C1 segment of cervical spinal cord (tissue), 14 donors: ENCODE results near the gene ATP5PB.

Experiments
- DNase-seq, 14 donors: peaks; one replicate each; lab custom pipeline; 2025; lab: John Stamatoyannopoulos, UW

ATP5PB gene

DNA sequence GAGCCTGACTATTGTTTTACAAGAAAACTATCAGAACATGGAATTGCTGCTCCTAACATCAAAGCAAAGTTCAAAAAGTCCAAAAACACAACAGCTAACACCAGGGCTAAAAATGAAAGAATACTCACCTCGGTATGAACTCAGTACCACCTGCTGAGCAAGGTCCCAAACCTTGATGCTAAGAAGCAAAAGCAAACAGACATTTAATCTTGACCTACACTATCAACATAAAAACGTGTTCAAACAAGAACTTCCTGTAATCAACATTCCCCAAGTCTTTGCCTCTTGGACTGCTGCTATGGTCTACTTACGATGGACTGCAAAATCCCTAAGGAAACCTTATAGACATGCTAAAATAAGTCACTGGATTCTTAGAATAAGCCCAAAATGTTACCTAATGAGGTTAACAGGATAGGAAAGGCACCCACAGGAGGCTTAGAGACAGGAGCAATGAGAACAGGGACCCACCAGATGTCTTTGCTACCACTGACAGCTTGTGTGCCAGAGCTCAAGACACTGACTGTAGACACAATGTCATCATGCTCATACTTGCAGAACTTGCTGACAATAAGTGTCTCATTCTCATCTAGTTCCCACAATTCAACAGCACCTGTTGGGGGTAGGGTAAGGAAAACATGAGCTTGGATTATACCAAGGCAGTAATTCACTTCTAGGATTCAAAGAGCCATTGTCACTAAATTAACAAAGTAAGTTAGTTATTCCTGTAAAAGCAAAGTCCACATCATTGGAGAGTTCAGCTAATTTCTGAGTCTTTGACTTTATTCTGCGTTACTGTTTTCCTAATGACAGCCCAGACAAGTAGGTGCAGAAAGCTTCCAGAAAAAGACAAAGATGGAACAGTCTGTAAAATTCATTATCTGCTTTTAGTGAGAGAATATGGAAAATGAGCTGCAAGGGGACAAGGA is 2.0 kb upstream of the ATP5PB start:
- DNase-seq, result no peak

GRCh38 chr1:111448482-111448917 is 764 bp upstream of the ATP5PB start:
- DNase-seq, result peak in 1 of 14 donors; percentile 34

GRCh38 chr1:111449703-111450017 is 396 bp downstream of the ATP5PB start:
- DNase-seq, result no peak

GRCh38 chr1:111450185-111450584 is 921 bp downstream of the ATP5PB start:
- no peak for DNase-seq

- DNase-seq, result no peak
Observed at GRCh38 chr1:111452581-111452980, 3.3 kb downstream of the ATP5PB start.

GRCh38 chr1:111453706-111454105 is 4.4 kb downstream of the ATP5PB start:
- no peak for DNase-seq

- DNase-seq, result no peak
Observed at GRCh38 chr1:111454859-111455641, 5.8 kb downstream of the ATP5PB start.

GRCh38 chr1:111455642-111456031 is 6.4 kb downstream of the ATP5PB start:
- DNase-seq, result no peak

GRCh38 chr1:111461765-111462164 is 12.5 kb downstream of the ATP5PB start:
- DNase-seq, result no peak

GRCh38 chr1:111462370-111463028 is 13.2 kb downstream of the ATP5PB start:
- no peak for DNase-seq

DNA sequence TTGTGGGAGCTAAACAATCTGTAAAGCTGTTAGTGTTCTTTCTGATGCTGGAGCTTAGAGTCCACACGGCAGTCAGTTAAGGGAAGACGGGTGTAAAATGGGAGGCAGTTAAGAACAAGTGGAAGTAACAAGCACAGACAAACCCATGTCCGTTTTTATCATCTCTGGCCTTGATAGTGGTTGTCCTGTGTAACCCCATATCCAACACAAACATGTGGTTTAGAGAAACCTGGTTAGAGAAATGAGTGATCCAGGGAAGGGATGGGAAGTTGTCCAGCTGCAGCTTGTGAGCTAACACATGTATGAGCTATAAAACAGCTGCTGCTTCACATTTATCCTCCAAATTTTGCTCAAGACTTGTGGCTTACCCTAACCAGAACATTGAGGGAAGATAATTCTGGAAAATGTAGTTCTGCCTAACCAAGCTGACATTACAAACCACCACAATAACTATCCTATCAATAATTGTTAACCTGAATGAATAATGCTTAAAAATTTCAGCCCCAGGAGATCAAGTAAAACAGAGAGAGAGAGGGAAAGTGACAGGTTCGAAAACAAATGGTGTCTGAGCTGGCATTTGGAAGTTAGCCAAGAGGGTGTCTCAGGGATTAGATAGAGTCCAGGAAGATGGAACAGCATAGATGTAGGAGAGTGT is 13.9 kb downstream of the ATP5PB start:
- DNase-seq, result no peak

GRCh38 chr1:111465754-111466153 is 16.5 kb downstream of the ATP5PB start:
- no peak for DNase-seq

- no peak for DNase-seq
Observed at GRCh38 chr1:111466480-111466879, 17.2 kb downstream of the ATP5PB start.

DNA sequence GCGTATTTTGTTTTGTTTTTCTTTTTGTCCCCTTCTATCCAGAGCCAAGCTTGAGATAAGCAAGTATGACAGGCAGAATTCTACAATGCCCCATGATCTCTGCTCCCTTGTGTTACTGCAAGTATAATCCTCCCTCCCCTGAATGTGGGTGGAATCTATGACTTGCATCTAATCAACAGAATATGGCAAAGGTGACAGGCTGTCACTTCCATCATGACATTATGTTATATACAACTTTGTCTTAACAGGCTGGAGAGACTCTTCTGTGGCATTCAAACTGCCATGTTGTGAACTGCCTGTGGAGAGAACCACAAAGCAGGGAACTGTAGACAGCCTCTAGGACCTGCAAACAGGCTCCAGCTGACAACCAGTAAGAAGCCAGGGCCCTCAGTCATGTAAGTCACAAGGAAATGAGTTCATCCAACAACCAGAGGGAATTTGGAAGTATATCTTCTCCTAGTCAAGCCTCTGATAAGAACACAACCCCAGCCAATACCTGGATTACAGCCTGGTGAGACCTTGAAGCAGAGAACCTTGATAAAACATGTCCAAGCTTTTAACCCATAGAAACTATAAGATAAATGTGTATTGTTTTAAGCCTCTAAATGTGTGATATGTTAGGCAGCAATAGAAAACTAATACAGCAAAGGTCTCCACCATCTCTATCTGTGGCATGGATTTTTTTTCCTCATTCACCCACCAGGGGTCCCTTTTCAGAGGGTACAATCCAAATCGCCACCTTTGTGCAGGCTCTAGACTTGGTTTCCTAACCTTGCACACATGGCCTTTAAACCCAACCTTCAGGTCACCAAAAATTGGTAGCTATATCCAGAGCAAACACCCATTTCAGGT is 18.8 kb downstream of the ATP5PB start:
- no peak for DNase-seq

DNA sequence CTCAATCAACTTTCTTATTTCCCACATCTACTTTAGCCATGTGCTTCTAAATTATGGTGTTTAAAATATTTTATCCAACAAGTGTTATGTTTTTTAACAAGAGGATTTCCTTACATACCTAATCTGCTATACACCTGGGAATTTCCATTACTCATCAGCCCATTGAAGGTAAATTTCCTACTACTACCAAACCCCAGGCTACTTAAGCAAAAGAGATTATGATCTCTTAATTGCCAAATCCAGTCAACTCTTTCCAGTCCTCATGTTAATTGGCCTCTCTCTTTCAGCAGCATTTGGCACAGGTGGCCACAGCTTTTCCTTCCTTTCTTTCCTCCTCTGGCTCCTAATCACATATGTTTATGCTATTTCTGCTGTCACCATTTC is 19.4 kb downstream of the ATP5PB start:
- DNase-seq, result no peak

- no peak for DNase-seq
Observed at GRCh38 chr1:111469539-111469938, 20.3 kb downstream of the ATP5PB start.

DNA sequence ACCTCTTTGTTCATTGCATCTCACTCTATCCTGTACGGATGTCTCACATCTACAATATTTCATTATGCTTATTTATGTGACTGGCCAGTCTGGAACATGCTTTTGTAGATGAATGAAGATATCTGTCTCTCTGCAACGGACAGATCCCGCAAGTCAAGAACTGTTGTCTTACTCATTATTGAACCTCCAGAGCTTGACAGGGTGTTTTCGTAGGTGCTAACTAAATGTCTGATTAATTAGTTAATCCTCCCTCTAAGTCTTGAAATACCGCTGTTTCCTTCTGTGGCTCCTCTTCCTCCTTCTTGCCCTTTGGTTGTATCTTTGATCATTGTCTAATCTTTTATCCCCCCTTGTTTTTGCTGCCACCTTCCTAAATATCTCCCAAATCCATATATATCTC is 21.3 kb downstream of the ATP5PB start:
- no peak for DNase-seq

DNA sequence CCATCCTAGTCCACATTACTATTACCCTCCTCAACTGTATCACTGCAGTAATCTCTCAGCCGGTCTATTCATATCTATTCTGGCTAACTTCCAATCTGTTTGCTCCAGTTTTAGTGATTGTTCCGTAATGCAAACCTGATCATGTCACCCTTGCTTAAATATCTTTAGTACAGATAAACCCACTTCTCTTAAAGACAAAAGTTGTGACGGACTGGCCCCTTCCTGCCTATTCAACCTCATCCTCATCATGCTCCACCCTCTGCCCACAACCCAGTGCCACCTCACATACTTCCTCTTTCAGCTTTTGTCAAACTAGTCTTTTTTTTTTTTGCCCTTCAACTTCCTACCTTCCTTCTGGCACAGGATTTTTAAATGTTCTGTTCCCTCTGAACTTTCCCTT is 21.7 kb downstream of the ATP5PB start:
- DNase-seq, result peak in 2 of 14 donors; percentile 22 to 23

GRCh38 chr1:111471538-111471937 is 22.3 kb downstream of the ATP5PB start:
- DNase-seq, result no peak

GRCh38 chr1:111474106-111474505 is 24.8 kb downstream of the ATP5PB start:
- no peak for DNase-seq

- no peak for DNase-seq
Observed at GRCh38 chr1:111474521-111474920, 25.3 kb downstream of the ATP5PB start.
